ENCODE measurements around the gene DDX31. TPM values are rescaled to one million over a fixed set of nuclear protein-coding genes. Genes with fewer than 3 reads are reported as not detected.

The DDX31 gene
- total and polyA plus RNA-seq, 9 of the 15 experiments (the other 6 are each of a cell fraction or from before 2014, with no cell fraction given), result 11.9 to 24.6 (median 22.2) TPM

DNA sequence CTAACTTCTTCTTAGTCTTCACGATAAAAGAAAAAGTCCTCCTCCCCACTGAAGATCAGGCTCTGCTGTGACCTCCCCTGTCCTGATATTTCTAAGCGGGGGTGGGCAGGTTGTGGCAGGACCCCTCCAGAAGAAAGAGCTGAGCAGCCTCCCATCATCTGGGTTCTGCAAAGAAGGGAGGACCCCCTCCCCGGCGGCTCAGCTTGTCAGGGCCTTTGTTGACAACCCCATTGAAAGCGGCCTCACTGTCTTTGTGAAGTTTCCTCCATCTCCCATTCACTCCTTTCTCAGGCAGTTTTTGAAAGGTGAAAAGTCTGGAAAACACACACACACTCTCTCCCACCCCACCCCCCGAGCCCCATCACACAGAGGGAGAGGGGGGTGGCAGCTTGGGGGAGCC is 113.5 kb downstream of the DDX31 start:
- CTCF ChIA-PET (ENCODE audit: low intra/inter-chr PET ratio), result no interaction called here
- H3K27me3 ChIP-seq (ENCODE audit: control insufficient read depth in 2 of 2, insufficient read depth in 2 of 2, low read length in 2 of 2), result peaks cover 49 to 69% of the 10 kb centered on the region in 2 experiments

More for the DNA sequence above, 113.5 kb downstream of the DDX31 start:
- Histone ChIP-seq H3K9ac (ENCODE audit: insufficient read depth in 1 of 2, low read depth in 2 of 2, low read length in 2 of 2) (no peak overlapping the region), H3K4me2 (ENCODE audit: insufficient read depth, low read length) (no peak overlapping the region), H3K27ac (ENCODE audit: extremely low read depth, low read depth, low read length) (no peak overlapping the region), H4K20me1 (replicated peaks; ENCODE audit: control insufficient read depth, insufficient read depth, low read length) (no peaks in the 10 kb centered on the region), H2AFZ (ENCODE audit: low read depth, low read length) (no peak overlapping the region), H3K9me1 (ENCODE audit: control insufficient read depth, insufficient read depth, low read length) (no peaks in the 10 kb centered on the region), H3K36me3 (ENCODE audit: control insufficient read depth, insufficient read depth, low read length) (no peaks in the 10 kb centered on the region), H3K79me2 (ENCODE audit: control insufficient read depth, insufficient read depth, low read length) (no peaks in the 10 kb centered on the region), H3K9me3 (replicated peaks; ENCODE audit: control insufficient read depth, insufficient read depth, low read depth, low read length) (no peaks in the 10 kb centered on the region; the same call in 1 of the 2 replicates), H3K4me3 (no peak overlapping the region), H3K4me1 (replicated peaks in 1 of 2; ENCODE audit: control insufficient read depth in 2 of 2, insufficient read depth in 2 of 2, low read length in 2 of 2) (no peaks in the 10 kb centered on the region)
- 3% methylated on average over 6 of the region's 6 CpGs for WGBS (ENCODE audit: insufficient coverage, low coverage, missing lambda C conversion rate)
- TF ChIP-seq RAD51 (IDR thresholded peaks at IDR 0.05; ENCODE audit: borderline replicate concordance, low read depth), result no peak
- no peak for TF ChIP-seq KLF16 (IDR thresholded peaks at IDR 0.05)
- no peak for TF ChIP-seq NFE2L1 (tag; IDR thresholded peaks at IDR 0.05; ENCODE audit: borderline replicate concordance, low read depth)
- TF ChIP-seq FIP1L1 (IDR thresholded peaks at IDR 0.05; ENCODE audit: low read depth, low read length, poor library complexity, severe bottlenecking), result no peak
- TF ChIP-seq HDAC3 (IDR thresholded peaks at IDR 0.05; ENCODE audit: borderline replicate concordance, partially characterized antibody), result no peak
- TF ChIP-seq DNMT1 (IDR thresholded peaks at IDR 0.05), result no peak
- TF ChIP-seq, protein P1, sequence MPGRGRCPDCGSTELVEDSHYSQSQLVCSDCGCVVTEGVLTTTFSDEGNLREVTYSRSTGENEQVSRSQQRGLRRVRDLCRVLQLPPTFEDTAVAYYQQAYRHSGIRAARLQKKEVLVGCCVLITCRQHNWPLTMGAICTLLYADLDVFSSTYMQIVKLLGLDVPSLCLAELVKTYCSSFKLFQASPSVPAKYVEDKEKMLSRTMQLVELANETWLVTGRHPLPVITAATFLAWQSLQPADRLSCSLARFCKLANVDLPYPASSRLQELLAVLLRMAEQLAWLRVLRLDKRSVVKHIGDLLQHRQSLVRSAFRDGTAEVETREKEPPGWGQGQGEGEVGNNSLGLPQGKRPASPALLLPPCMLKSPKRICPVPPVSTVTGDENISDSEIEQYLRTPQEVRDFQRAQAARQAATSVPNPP (IDR thresholded peaks at IDR 0.05; ENCODE audit: borderline replicate concordance, insufficient read depth, insufficient read length), result no peak
- TF ChIP-seq, protein P2, sequence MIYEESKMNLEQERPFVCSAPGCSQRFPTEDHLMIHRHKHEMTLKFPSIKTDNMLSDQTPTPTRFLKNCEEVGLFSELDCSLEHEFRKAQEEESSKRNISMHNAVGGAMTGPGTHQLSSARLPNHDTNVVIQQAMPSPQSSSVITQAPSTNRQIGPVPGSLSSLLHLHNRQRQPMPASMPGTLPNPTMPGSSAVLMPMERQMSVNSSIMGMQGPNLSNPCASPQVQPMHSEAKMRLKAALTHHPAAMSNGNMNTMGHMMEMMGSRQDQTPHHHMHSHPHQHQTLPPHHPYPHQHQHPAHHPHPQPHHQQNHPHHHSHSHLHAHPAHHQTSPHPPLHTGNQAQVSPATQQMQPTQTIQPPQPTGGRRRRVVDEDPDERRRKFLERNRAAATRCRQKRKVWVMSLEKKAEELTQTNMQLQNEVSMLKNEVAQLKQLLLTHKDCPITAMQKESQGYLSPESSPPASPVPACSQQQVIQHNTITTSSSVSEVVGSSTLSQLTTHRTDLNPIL (CRISPR knock-in tag; IDR thresholded peaks at IDR 0.05), result no peak
- TF ChIP-seq, protein P3, sequence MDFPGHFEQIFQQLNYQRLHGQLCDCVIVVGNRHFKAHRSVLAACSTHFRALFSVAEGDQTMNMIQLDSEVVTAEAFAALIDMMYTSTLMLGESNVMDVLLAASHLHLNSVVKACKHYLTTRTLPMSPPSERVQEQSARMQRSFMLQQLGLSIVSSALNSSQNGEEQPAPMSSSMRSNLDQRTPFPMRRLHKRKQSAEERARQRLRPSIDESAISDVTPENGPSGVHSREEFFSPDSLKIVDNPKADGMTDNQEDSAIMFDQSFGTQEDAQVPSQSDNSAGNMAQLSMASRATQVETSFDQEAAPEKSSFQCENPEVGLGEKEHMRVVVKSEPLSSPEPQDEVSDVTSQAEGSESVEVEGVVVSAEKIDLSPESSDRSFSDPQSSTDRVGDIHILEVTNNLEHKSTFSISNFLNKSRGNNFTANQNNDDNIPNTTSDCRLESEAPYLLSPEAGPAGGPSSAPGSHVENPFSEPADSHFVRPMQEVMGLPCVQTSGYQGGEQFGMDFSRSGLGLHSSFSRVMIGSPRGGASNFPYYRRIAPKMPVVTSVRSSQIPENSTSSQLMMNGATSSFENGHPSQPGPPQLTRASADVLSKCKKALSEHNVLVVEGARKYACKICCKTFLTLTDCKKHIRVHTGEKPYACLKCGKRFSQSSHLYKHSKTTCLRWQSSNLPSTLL (IDR thresholded peaks at IDR 0.05), result no peak
- no peak for TF ChIP-seq ZNF354B (CRISPR knock-in tag; IDR thresholded peaks at IDR 0.05)
- no peak for TF ChIP-seq ESRRA (IDR thresholded peaks at IDR 0.05; ENCODE audit: borderline replicate concordance, low read depth)
- TF ChIP-seq, protein P4, sequence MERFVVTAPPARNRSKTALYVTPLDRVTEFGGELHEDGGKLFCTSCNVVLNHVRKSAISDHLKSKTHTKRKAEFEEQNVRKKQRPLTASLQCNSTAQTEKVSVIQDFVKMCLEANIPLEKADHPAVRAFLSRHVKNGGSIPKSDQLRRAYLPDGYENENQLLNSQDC (CRISPR knock-in tag; IDR thresholded peaks at IDR 0.05), result no peak
- TF ChIP-seq, protein P5, sequence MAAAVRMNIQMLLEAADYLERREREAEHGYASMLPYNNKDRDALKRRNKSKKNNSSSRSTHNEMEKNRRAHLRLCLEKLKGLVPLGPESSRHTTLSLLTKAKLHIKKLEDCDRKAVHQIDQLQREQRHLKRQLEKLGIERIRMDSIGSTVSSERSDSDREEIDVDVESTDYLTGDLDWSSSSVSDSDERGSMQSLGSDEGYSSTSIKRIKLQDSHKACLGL (CRISPR knock-in tag; IDR thresholded peaks at IDR 0.05; ENCODE audit: borderline replicate concordance, poor library complexity, severe bottlenecking), result no peak
- no peak for ATAC-seq
- POLR2A ChIA-PET, result no interaction called here
- no peak for FAIRE-seq
- no TSS peak for BruUV-seq (replicated peaks)
- no peak for DNase-seq (ENCODE audit: extremely low read depth in 1 of 4, low spot score in 3 of 4)
- in situ Hi-C loops (cut with MboI), result no loop called here
- intact Hi-C loops (cut with micrococcal nuclease), result no loop called here
